ENCODE measurements around the gene LYPD8. TPM values are rescaled to one million over a fixed set of nuclear protein-coding genes. Genes with fewer than 3 reads are reported as not detected.

Gene LYPD8
- total RNA-seq, 4 donors from 2014 or later: 21.9 to 719 (median 565) TPM

DNA sequence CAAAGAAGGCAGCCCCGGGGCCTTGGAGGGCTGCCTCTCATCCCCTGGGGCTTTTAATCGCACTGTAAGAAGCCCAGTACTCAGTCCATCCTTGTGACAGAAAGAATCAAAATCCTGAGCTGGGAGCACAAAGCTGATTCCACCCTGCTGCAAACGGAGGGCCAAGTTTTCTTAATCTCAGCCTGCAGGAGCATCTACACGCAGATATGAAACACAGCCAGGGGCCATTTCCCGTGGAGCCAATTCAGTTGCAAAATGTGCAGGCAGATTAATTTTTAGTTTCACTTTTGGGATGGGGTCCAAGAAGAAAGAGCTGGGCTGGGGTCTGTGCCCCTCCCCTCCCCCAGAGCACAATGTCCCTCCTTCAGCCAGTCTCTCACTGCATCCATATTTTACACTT is 4.4 kb downstream of the LYPD8 start:
- intact Hi-C loops (cut with DNase I; ENCODE audit: low total_unique reads): no loop called here
- in situ Hi-C loops (cut with MboI; ENCODE audit: low pct_ligation_motif_present in 1 of 4, low pct_unique_long_range_greater_than_20kb in 1 of 4, low sequenced_read_pairs in 3 of 4): no loop called here

DNA sequence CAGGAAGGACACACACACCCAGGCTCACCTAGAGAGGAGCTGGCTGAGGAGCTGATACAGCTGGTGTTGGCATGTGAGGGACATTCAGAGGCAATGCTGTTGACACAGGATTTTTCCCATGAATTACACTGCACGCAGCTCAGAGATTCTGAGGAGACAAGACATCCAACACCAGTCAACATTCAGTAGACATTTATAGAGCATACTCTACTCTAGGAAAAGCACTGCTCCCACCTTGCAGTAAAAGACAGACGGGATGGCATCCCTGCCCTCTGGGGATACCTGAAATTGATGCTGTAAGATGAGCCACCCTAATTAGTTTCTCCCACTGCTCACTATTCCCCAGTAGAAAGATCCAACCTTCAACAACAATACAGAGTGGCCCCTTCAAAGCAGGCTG is 5.1 kb downstream of the LYPD8 start:
- Histone ChIP-seq H3K4me1 (peaks cover 0 to 3% (median 0%) of the 10 kb centered on the region in 4 donors), H3K27me3 (no peaks in the 10 kb centered on the region), H3K4me3 (no peak overlapping the region), H3K36me3 (no peaks in the 10 kb centered on the region), H3K27ac (no peak overlapping the region), H3K9me3 (no peaks in the 10 kb centered on the region)
- intact Hi-C loops (cut with DNase I; ENCODE audit: low total_unique reads) (no loop called here), in situ Hi-C loops (cut with MboI; ENCODE audit: low pct_ligation_motif_present in 1 of 4, low pct_unique_long_range_greater_than_20kb in 1 of 4, low sequenced_read_pairs in 3 of 4) (no loop called here)
- DNase-seq: no peak
- TF ChIP-seq POLR2AphosphoS5 (IDR thresholded peaks at IDR 0.05) (no peak), EP300 (IDR thresholded peaks at IDR 0.05; ENCODE audit: low read depth) (no peak), POLR2A (IDR thresholded peaks at IDR 0.05) (no peak)
- TF ChIP-seq, protein P1, sequence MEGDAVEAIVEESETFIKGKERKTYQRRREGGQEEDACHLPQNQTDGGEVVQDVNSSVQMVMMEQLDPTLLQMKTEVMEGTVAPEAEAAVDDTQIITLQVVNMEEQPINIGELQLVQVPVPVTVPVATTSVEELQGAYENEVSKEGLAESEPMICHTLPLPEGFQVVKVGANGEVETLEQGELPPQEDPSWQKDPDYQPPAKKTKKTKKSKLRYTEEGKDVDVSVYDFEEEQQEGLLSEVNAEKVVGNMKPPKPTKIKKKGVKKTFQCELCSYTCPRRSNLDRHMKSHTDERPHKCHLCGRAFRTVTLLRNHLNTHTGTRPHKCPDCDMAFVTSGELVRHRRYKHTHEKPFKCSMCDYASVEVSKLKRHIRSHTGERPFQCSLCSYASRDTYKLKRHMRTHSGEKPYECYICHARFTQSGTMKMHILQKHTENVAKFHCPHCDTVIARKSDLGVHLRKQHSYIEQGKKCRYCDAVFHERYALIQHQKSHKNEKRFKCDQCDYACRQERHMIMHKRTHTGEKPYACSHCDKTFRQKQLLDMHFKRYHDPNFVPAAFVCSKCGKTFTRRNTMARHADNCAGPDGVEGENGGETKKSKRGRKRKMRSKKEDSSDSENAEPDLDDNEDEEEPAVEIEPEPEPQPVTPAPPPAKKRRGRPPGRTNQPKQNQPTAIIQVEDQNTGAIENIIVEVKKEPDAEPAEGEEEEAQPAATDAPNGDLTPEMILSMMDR (IDR thresholded peaks at IDR 0.05): no peak
- 80 to 83% methylated on average over 1 to 2 of the region's 2 CpGs for WGBS, 2 donors (ENCODE audit: low coverage in 1 of 2)

More for the DNA sequence above, 4.4 kb downstream of the LYPD8 start:
- H3K27me3 ChIP-seq: no peaks in the 10 kb centered on the region
- H3K4me3 ChIP-seq: no peak overlapping the region
- H3K9me3 ChIP-seq: no peaks in the 10 kb centered on the region
- H3K4me1 ChIP-seq: peaks cover 0 to 7% (median 0%) of the 10 kb centered on the region in 4 donors
- H3K36me3 ChIP-seq: no peaks in the 10 kb centered on the region
- no peak for DNase-seq
- no peak for TF ChIP-seq EP300 (IDR thresholded peaks at IDR 0.05; ENCODE audit: low read depth)
- TF ChIP-seq, protein P1 (IDR thresholded peaks at IDR 0.05): no peak
- no peak for TF ChIP-seq POLR2AphosphoS5 (IDR thresholded peaks at IDR 0.05)
- no peak for TF ChIP-seq POLR2A (IDR thresholded peaks at IDR 0.05)
- no peak overlapping the region for H3K27ac ChIP-seq
- 50 to 74% methylated on average over 1 to 5 of the region's 5 CpGs for WGBS, 2 donors (ENCODE audit: low coverage in 1 of 2)

DNA sequence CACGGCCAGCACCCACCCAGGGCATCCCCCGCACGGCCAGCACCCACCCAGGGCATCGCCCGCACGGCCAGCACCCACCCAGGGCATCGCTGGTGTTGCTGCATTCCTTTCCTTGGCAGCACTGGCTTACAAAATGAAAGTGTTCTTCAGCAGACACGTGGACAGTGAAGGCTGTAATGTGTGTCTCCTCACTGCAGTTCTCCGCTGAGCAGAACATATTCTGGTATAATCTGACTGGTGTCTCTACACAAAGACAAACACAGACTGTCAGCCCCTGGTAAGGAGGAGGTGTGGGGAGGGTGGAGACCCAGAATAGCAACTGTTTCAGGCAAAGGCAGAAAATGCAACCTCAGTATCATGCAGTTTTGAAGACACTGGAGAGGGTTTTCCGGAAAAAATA is 7.3 kb downstream of the LYPD8 start:
- Histone ChIP-seq H3K36me3 (no peaks in the 10 kb centered on the region), H3K4me3 (no peak overlapping the region), H3K4me1 (no peaks in the 10 kb centered on the region), H3K27me3 (no peaks in the 10 kb centered on the region), H3K27ac (no peak overlapping the region), H3K9me3 (no peaks in the 10 kb centered on the region)
- intact Hi-C loops (cut with DNase I; ENCODE audit: low total_unique reads): no loop called here
- 86 to 100% methylated on average over 2 to 4 of the region's 10 CpGs for WGBS, 2 donors (ENCODE audit: low coverage in 1 of 2)
- in situ Hi-C loops (cut with MboI; ENCODE audit: low pct_ligation_motif_present in 1 of 4, low pct_unique_long_range_greater_than_20kb in 1 of 4, low sequenced_read_pairs in 3 of 4): no loop called here
- DNase-seq: no peak
- no peak for TF ChIP-seq POLR2AphosphoS5 (IDR thresholded peaks at IDR 0.05)
- no peak for TF ChIP-seq EP300 (IDR thresholded peaks at IDR 0.05; ENCODE audit: low read depth)
- TF ChIP-seq, protein P1 (IDR thresholded peaks at IDR 0.05): no peak
- no peak for TF ChIP-seq POLR2A (IDR thresholded peaks at IDR 0.05)

DNA sequence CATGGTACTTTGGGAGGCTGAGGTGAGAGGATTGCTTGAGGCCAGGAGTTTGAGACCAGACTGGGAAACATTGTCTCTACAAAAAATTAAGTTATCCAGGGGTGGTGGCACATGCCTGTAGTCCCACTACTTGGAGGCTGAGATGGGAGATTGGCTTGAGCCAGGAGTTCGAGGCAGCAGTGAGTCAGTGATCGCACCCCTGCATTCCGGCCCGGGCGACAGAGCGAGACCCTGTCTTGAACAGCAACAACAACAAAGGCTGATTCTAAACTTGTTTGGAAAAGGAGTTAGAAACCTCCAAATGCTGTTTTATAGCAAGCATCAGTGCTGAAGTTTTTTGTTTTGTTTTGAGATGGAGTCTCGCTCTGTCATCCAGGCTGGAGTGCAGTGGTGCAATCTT is 14.7 kb downstream of the LYPD8 start:
- intact Hi-C loops (cut with DNase I; ENCODE audit: low total_unique reads) (no loop called here), in situ Hi-C loops (cut with MboI; ENCODE audit: low pct_ligation_motif_present in 1 of 4, low pct_unique_long_range_greater_than_20kb in 1 of 4, low sequenced_read_pairs in 3 of 4) (no loop called here)
- DNase-seq: no peak
- TF ChIP-seq EP300 (IDR thresholded peaks at IDR 0.05; ENCODE audit: low read depth) (no peak), POLR2A (IDR thresholded peaks at IDR 0.05) (no peak), POLR2AphosphoS5 (IDR thresholded peaks at IDR 0.05) (no peak)
- TF ChIP-seq, protein P1 (IDR thresholded peaks at IDR 0.05): no peak
- no peak overlapping the region for H3K27ac ChIP-seq
- H3K36me3 ChIP-seq: no peaks in the 10 kb centered on the region
- whole genome bisulfite sequencing, 2 donors (ENCODE audit: low coverage in 1 of 2): 93% methylated on average over 7 of the region's 7 CpGs; no CpG with 5 or more reads in 1 of the 2 donors
- no peaks in the 10 kb centered on the region for H3K9me3 ChIP-seq
- no peaks in the 10 kb centered on the region for H3K4me1 ChIP-seq
- no peak overlapping the region for H3K4me3 ChIP-seq
- H3K27me3 ChIP-seq: no peaks in the 10 kb centered on the region

All from transverse colon (tissue), 4 donors.